ENCODE data around the gene PEPD. TPM values are rescaled to one million over a fixed set of nuclear protein-coding genes. Genes with fewer than 3 reads are reported as not detected.

Gene PEPD
- total RNA-seq, 1 experiment from 2014 or later = 83.1 TPM

GRCh38 chr19:33524024-33524664 is 2.6 kb upstream of the PEPD start:
- H3K4me3 Mint-ChIP-seq = no peak overlapping the region
- ChIA-PET POLR2A (interaction anchor here (0.5 kb wide), 1 partner anchor 320 kb away, joined by 3 read pairs; no protein-coding TSS in a partner anchor), CTCF (no interaction called here)
- peaks cover 25% of the 10 kb centered on the region for H3K4me1 Mint-ChIP-seq
- ATAC-seq = no peak
- peaks cover 3% of the 10 kb centered on the region for H3K27me3 Mint-ChIP-seq (ENCODE audit: low read depth)
- H3K27ac Mint-ChIP-seq = no peak overlapping the region
- no peaks in the 10 kb centered on the region for H3K9me3 Mint-ChIP-seq
- no peak for TF ChIP-seq RELA (CRISPR knock-in tag; IDR thresholded peaks at IDR 0.05; ENCODE audit: borderline replicate concordance)
- H3K36me3 Mint-ChIP-seq = no peaks in the 10 kb centered on the region
- no peak for DNase-seq (ENCODE audit: low spot score)

GRCh38 chr19:33523167-33523566 is 1.6 kb upstream of the PEPD start:
- TF ChIP-seq NR3C1 (CRISPR knock-in tag; conservative IDR thresholded peaks at IDR 0.05; ENCODE audit: low read depth) (no peak), MXD4 (CRISPR knock-in tag; IDR thresholded peaks at IDR 0.05; ENCODE audit: borderline replicate concordance) (no peak), AFF4 (CRISPR knock-in tag; IDR thresholded peaks at IDR 0.05; ENCODE audit: borderline replicate concordance) (no peak), ERG (CRISPR knock-in tag; IDR thresholded peaks at IDR 0.05) (no peak), ZNF232 (CRISPR knock-in tag; IDR thresholded peaks at IDR 0.05) (no peak), CREM (CRISPR knock-in tag; IDR thresholded peaks at IDR 0.05) (no peak), ATF3 (CRISPR knock-in tag; conservative IDR thresholded peaks at IDR 0.05) (no peak), ZNF121 (CRISPR knock-in tag; IDR thresholded peaks at IDR 0.05) (no peak), MYBL2 (CRISPR knock-in tag; IDR thresholded peaks at IDR 0.05) (no peak), ZMAT4 (CRISPR knock-in tag; IDR thresholded peaks at IDR 0.05) (no peak), FOXP1 (CRISPR knock-in tag; IDR thresholded peaks at IDR 0.05; ENCODE audit: borderline replicate concordance) (no peak), TCF7 (CRISPR knock-in tag; IDR thresholded peaks at IDR 0.05; ENCODE audit: low read depth) (no peak), ZSCAN18 (CRISPR knock-in tag; IDR thresholded peaks at IDR 0.05) (no peak), OVOL2 (CRISPR knock-in tag; IDR thresholded peaks at IDR 0.05; ENCODE audit: borderline replicate concordance) (no peak), NFATC4 (CRISPR knock-in tag; IDR thresholded peaks at IDR 0.05) (no peak), IRF1 (CRISPR knock-in tag; IDR thresholded peaks at IDR 0.05) (no peak)
- H3K27me3 Mint-ChIP-seq (ENCODE audit: low read depth) = peaks cover 3% of the 10 kb centered on the region; the same call in 1 of the 2 replicates
- CTCF ChIA-PET = interaction anchor here (0.6 to 1.5 kb wide), 5 partner anchors 11 to 245 kb away, joined by 3 to 7 read pairs (median 4); no protein-coding TSS in a partner anchor
- DNase-seq (ENCODE audit: low spot score) = no peak
- H3K36me3 Mint-ChIP-seq = no peaks in the 10 kb centered on the region
- ATAC-seq = no peak
- H3K9me3 Mint-ChIP-seq = no peaks in the 10 kb centered on the region
- H3K4me3 Mint-ChIP-seq = no peak overlapping the region
- peaks cover 26% of the 10 kb centered on the region for H3K4me1 Mint-ChIP-seq
- H3K27ac Mint-ChIP-seq = no peak overlapping the region
- POLR2A ChIA-PET = no interaction called here

Measured in WTC11 (cell line).